Caki2 (cell line): ENCODE data around the gene PDE10A. TPM values are rescaled to one million over a fixed set of nuclear protein-coding genes. Genes with fewer than 3 reads are reported as not detected.

Experiments
- DNase-seq: peaks from one replicate; pipeline ENCODE4 v3.0.0-alpha.2; 2015; ENCODE audit warnings: low read depth
- in situ Hi-C: cut with HindIII; loops from 2 replicates; pipeline ENCODE4 v1.10.0; 2016; ENCODE audit warnings: low sequenced_read_pairs, low pct_unique_long_range_greater_than_20kb, mixed read lengths
- total RNA-seq: library from RNA; depleted of rRNA; stranded (reverse); fragments of >200 nt; shearing (Covaris generic); gene quantifications from 2 replicates; pipeline ENCODE4 v1.2.3, GENCODE V29; 2014; ENCODE audit warnings: low replicate concordance

PDE10A gene
- total RNA-seq, 1 experiment from 2014 or later = 4.6 TPM

- DNase-seq = no peak
- in situ Hi-C loops = no loop called here
Measured at GRCh38 chr6:165417278-165417865, 245.7 kb downstream of the PDE10A start.

- no peak for DNase-seq
- in situ Hi-C loops = no loop called here
Measured at GRCh38 chr6:165404697-165405096, 258.3 kb downstream of the PDE10A start.

- DNase-seq = no peak
- in situ Hi-C loops = no loop called here
Measured at GRCh38 chr6:165404296-165404695, 258.7 kb downstream of the PDE10A start.

GRCh38 chr6:165403006-165403595 lies 259.9 kb downstream of the PDE10A start:
- in situ Hi-C loops = no loop called here
- DNase-seq = no peak

- no peak for DNase-seq
- in situ Hi-C loops = no loop called here
Measured at GRCh38 chr6:165401092-165401491, 261.9 kb downstream of the PDE10A start.

- in situ Hi-C loops = no loop called here
- no peak for DNase-seq
Measured at GRCh38 chr6:165390475-165390874, 272.6 kb downstream of the PDE10A start.

- in situ Hi-C loops = no loop called here
- no peak for DNase-seq
Measured at GRCh38 chr6:165389534-165389933, 273.5 kb downstream of the PDE10A start.

GRCh38 chr6:165383323-165383722 lies 279.7 kb downstream of the PDE10A start:
- in situ Hi-C loops = no loop called here
- DNase-seq = no peak

- in situ Hi-C loops = no loop called here
Measured at GRCh38 chr6:165376100-165376499, 286.9 kb downstream of the PDE10A start.

GRCh38 chr6:165365371-165365770 lies 297.7 kb downstream of the PDE10A start:
- in situ Hi-C loops = no loop called here
- no peak for DNase-seq

More at GRCh38 chr6:165376100-165376499, 286.9 kb downstream of the PDE10A start:
- no peak for DNase-seq

- in situ Hi-C loops = no loop called here
- no peak for DNase-seq
Measured at GRCh38 chr6:165345700-165346099, 317.3 kb downstream of the PDE10A start.

GRCh38 chr6:165340532-165340931 lies 322.5 kb downstream of the PDE10A start:
- in situ Hi-C loops = no loop called here
- no peak for DNase-seq

GRCh38 chr6:165325609-165326008 lies 337.4 kb downstream of the PDE10A start:
- DNase-seq = no peak
- in situ Hi-C loops = no loop called here

- DNase-seq = no peak
- in situ Hi-C loops = no loop called here
Measured at GRCh38 chr6:165321555-165322145, 341.4 kb downstream of the PDE10A start.

GRCh38 chr6:165321150-165321549 lies 341.9 kb downstream of the PDE10A start:
- in situ Hi-C loops = no loop called here
- no peak for DNase-seq

- in situ Hi-C loops = no loop called here
- DNase-seq = no peak
Measured at GRCh38 chr6:165317723-165318122, 345.3 kb downstream of the PDE10A start.

GRCh38 chr6:165308926-165309731 lies 353.9 kb downstream of the PDE10A start, which contains the start of gene C6orf118:
TSS of gene C6orf118 (minus strand) at chr6:165309605. CDS start at chr6:165309586, 19 bp downstream.
- peak; percentile 68 for DNase-seq
- in situ Hi-C loops = no loop called here

GRCh38 chr6:165306955-165307354 lies 356.1 kb downstream of the PDE10A start:
- in situ Hi-C loops = no loop called here
- no peak for DNase-seq
